Myocyte (in vitro differentiated cells): ENCODE measurements around the gene P2RX3. TPM values are rescaled to one million over a fixed set of nuclear protein-coding genes. Genes with fewer than 3 reads are reported as not detected.
"Not testable (repeated sequence)": the region's sequence is repeated elsewhere in the genome, so short reads cannot be mapped to it uniquely, and the experiment has no call there.

Experiments used
- DNase-seq: peaks from one replicate; pipeline ENCODE4 v3.0.0-alpha.2; 2012; ENCODE audit warnings: low read depth
- total RNA-seq: library from RNA; depleted of rRNA; stranded (reverse); fragments of >200 nt; gene quantifications from 2 replicates; pipeline ENCODE4 v1.2.3, GENCODE V29; 2014

The P2RX3 gene
- total RNA-seq, 1 donor from 2014 or later: not detected

GRCh38 chr11:57394203-57394965 lies 56.2 kb downstream of the P2RX3 start:
- DNase-seq: no peak

- DNase-seq: no peak
Measured at GRCh38 chr11:57395905-57396623, 57.9 kb downstream of the P2RX3 start.

- no peak for DNase-seq
Measured at GRCh38 chr11:57396744-57397143, 58.6 kb downstream of the P2RX3 start.

GRCh38 chr11:57397394-57397990 lies 59.3 kb downstream of the P2RX3 start:
- DNase-seq: no peak

- no peak for DNase-seq
Measured at GRCh38 chr11:57399221-57399620, 61.1 kb downstream of the P2RX3 start.

GRCh38 chr11:57399972-57400578 lies 61.9 kb downstream of the P2RX3 start:
- DNase-seq: no peak

- DNase-seq: no peak
Measured at GRCh38 chr11:57402188-57403002, 64.2 kb downstream of the P2RX3 start.

- not testable (repeated sequence) for DNase-seq
Measured at GRCh38 chr11:57403003-57403801, 65.0 kb downstream of the P2RX3 start.

- no peak for DNase-seq
Measured at GRCh38 chr11:57403802-57404147, 65.6 kb downstream of the P2RX3 start.

GRCh38 chr11:57405271-57405860 lies 67.2 kb downstream of the P2RX3 start:
- no peak for DNase-seq

GRCh38 chr11:57406337-57406904 lies 68.3 kb downstream of the P2RX3 start:
- DNase-seq: no peak

GRCh38 chr11:57407010-57407920 lies 69.1 kb downstream of the P2RX3 start:
- no peak for DNase-seq

- DNase-seq: no peak
Measured at GRCh38 chr11:57407941-57408475, 69.9 kb downstream of the P2RX3 start.

GRCh38 chr11:57408771-57409170 lies 70.6 kb downstream of the P2RX3 start:
- no peak for DNase-seq

GRCh38 chr11:57409321-57410100 lies 71.4 kb downstream of the P2RX3 start:
- no peak for DNase-seq

- peak; percentile 86 for DNase-seq
Measured at GRCh38 chr11:57410287-57410686, 72.1 kb downstream of the P2RX3 start.

GRCh38 chr11:57413681-57414080 lies 75.5 kb downstream of the P2RX3 start:
- DNase-seq: no peak
